IPS-18a (cell line): ENCODE data around the gene FXYD7.
A peak's percentile ranks its signal among the peaks of the same experiment; 100 is the strongest.
"Not testable (repeated sequence)": the region's sequence is repeated elsewhere in the genome, so short reads cannot be mapped to it uniquely, and the experiment has no call there.

Experiments
- H3K27ac ChIP-seq: one replicate; pipeline ENCODE4 v1.5.1; 2013; ENCODE audit warnings: low read length
- H3K27me3 ChIP-seq: one replicate; pipeline ENCODE4 v1.6.1; 2013; ENCODE audit warnings: mild to moderate bottlenecking, low read length; ENCODE audit not compliant: control insufficient read depth, insufficient read depth
- H3K36me3 ChIP-seq: one replicate; pipeline ENCODE4 v1.6.1; 2013; ENCODE audit warnings: low read depth, low read length; ENCODE audit not compliant: control insufficient read depth
- H3K4me1 ChIP-seq: one replicate; pipeline ENCODE4 v1.6.1; 2013; ENCODE audit warnings: low read depth, low read length; ENCODE audit not compliant: control insufficient read depth
- H3K4me3 ChIP-seq: one replicate; pipeline ENCODE4 v1.5.1; 2013; ENCODE audit warnings: low read length
- H3K9ac ChIP-seq: one replicate; pipeline ENCODE4 v1.6.1; 2013; ENCODE audit warnings: mild to moderate bottlenecking, low read length, moderate library complexity
- H3K9me3 ChIP-seq: one replicate; pipeline ENCODE4 v1.6.1; 2013; ENCODE audit warnings: low read depth, low read length; ENCODE audit not compliant: control insufficient read depth

FXYD7 gene

DNA sequence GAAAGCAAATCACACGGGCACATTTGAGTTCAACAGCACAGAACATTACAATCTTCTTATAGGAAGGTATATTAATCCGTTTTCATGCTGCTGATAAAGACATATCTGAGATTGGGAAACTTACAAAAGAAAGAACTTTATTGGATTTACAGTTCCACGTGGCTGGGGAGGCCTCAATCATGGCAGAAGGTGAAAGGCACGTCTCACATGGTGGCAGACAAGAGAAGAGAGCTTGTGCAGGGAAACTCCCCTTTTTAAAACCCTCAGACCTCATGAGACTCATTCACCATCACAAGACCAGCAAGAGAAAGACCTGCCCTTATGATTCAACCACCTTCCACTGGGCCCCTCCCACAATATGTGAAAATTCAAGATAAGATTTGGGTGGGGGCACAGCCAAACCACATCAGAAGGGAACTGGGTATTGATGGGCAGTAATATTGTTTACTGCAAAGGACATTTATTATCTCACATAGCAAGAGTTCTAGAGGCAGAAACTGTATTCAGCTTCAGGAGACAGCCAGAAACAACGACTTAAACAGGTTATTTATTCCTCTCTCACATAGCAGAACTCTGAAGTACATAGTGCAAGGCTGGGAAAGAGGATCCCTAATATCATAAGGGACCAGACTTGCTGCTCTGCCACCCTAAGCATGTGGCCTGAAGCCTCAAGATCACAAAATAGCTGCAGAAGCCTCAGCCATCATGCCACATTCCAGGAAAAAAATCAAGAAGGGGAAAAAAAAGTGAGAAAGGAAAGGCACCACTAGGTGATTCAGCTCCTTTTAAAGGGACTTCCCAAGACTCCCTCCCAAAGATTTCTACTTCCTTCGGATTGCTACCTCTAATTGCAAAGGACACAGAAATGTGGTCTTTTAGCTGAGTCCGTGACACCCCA, 34.6 kb downstream of the FXYD7 start:
- no peak overlapping the region for H3K9ac ChIP-seq
- H3K27ac ChIP-seq: no peak overlapping the region
- no peak overlapping the region for H3K4me3 ChIP-seq
- H3K36me3 ChIP-seq: no peaks in the 10 kb centered on the region
- H3K9me3 ChIP-seq: no peaks in the 10 kb centered on the region
- H3K27me3 ChIP-seq: no peaks in the 10 kb centered on the region
- peaks cover 4% of the 10 kb centered on the region for H3K4me1 ChIP-seq

DNA sequence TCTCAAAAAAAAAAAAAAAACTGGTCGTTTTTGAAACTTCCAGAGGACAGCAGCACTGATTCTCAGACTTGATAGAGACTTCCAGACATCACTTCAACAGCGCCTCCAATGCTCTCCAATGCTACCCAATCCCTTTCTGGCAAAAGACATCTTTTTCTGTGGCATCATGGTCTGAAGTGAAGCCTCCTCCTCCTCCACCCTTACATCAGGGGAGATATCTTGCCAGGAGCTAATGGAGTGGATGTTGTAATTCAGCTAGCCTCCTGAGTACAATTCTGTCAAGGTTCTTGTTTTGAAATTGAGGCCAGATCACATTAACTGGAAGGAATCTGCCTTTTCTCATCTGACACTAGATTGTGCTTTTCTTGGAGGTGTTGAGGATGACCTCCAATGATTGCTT, 35.6 kb downstream of the FXYD7 start:
- Histone ChIP-seq H3K9me3 (no peaks in the 10 kb centered on the region), H3K27ac (no peak overlapping the region), H3K4me1 (peaks cover 4% of the 10 kb centered on the region), H3K27me3 (no peaks in the 10 kb centered on the region), H3K4me3 (no peak overlapping the region), H3K9ac (no peak overlapping the region), H3K36me3 (no peaks in the 10 kb centered on the region)

DNA sequence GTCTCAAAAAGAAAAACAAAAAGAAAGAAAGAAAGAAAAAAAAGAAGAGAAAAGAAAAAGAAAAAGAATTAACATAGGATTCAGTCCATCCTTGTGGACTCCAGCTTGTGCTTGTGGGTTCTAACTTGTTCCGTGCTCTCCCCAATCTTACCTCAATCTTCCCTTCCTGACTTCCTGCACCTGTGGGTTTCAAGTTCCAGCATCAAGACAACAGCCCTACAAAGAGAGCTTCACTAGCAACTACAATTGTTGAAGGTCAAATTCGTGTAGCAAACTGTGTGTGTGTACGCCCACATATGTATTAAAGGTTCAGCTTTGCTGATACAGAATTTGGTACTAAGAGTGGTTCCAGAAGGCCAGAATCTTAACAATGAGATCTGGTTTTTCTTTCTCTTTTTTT, 36.8 kb downstream of the FXYD7 start:
- Histone ChIP-seq H3K27ac (no peak overlapping the region), H3K4me1 (peaks cover 4% of the 10 kb centered on the region), H3K36me3 (no peaks in the 10 kb centered on the region), H3K4me3 (no peak overlapping the region), H3K27me3 (no peaks in the 10 kb centered on the region), H3K9me3 (no peaks in the 10 kb centered on the region), H3K9ac (no peak overlapping the region)

DNA sequence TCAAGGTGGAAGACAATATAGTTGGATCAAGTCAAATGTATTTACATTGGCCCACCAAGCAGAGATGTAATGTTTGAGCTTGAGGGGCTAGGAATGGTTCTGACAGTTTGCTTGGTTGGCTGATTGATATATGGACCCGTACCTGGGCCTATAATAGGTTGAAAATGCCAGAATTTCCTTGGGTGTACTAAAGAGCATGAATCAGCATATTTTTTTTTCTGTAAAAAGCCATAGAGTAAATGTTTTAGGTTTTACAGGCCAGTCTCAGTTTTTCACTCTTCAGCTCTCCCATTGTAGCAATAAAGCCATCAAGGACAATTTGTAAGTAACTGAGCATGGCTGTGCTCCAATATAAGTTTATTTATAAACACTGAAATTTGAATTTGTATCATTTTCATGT, 38.3 kb downstream of the FXYD7 start:
- H3K9ac ChIP-seq: no peak overlapping the region
- no peaks in the 10 kb centered on the region for H3K27me3 ChIP-seq
- H3K36me3 ChIP-seq: no peaks in the 10 kb centered on the region
- no peaks in the 10 kb centered on the region for H3K9me3 ChIP-seq
- no peak overlapping the region for H3K4me3 ChIP-seq
- H3K4me1 ChIP-seq: no peaks in the 10 kb centered on the region
- no peak overlapping the region for H3K27ac ChIP-seq

DNA sequence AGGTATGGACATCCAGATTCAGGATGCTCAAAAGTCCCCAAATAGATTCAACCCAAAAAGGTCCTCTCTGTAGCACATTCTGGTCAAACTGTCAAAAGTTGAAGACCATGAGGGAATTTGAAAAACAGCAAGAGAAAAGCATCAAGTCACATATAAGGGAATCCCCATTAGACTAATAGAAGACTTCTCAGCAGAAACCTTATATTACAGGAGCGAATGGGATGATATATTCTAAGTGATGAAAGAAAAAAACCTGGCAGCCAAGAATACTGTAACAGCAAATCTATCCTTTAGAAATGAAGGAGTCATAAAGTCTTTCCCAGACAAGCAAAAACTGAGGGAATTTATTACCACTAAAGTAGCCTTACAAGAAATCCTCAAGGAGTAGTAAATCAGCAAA, 41.2 kb downstream of the FXYD7 start:
- H3K9me3 ChIP-seq: no peaks in the 10 kb centered on the region
- no peaks in the 10 kb centered on the region for H3K36me3 ChIP-seq
- no peak overlapping the region for H3K27ac ChIP-seq
- no peaks in the 10 kb centered on the region for H3K4me1 ChIP-seq
- no peak overlapping the region for H3K9ac ChIP-seq
- H3K4me3 ChIP-seq: no peak overlapping the region
- H3K27me3 ChIP-seq: no peaks in the 10 kb centered on the region

DNA sequence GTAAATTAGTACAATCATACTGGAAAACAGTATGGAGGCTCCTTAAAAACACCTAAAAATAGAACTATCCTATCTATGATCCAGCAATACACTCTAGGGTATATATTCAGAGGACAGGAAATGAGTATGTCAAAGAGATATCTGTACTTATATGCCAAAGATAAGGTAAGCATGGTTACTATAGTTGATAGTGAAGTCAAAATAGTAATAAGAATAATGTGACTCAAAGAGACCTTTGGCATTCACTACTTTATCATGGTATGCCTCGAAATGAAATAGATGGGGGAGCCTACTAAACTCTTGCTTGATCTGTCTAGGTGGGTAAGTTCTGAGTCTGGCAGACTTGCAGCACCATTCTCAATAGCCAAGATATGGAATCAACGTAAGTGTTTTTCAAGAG, 41.8 kb downstream of the FXYD7 start:
- Histone ChIP-seq H3K4me1 (no peaks in the 10 kb centered on the region), H3K9me3 (no peaks in the 10 kb centered on the region), H3K4me3 (no peak overlapping the region), H3K27ac (no peak overlapping the region), H3K9ac (no peak overlapping the region), H3K36me3 (no peaks in the 10 kb centered on the region), H3K27me3 (no peaks in the 10 kb centered on the region)

DNA sequence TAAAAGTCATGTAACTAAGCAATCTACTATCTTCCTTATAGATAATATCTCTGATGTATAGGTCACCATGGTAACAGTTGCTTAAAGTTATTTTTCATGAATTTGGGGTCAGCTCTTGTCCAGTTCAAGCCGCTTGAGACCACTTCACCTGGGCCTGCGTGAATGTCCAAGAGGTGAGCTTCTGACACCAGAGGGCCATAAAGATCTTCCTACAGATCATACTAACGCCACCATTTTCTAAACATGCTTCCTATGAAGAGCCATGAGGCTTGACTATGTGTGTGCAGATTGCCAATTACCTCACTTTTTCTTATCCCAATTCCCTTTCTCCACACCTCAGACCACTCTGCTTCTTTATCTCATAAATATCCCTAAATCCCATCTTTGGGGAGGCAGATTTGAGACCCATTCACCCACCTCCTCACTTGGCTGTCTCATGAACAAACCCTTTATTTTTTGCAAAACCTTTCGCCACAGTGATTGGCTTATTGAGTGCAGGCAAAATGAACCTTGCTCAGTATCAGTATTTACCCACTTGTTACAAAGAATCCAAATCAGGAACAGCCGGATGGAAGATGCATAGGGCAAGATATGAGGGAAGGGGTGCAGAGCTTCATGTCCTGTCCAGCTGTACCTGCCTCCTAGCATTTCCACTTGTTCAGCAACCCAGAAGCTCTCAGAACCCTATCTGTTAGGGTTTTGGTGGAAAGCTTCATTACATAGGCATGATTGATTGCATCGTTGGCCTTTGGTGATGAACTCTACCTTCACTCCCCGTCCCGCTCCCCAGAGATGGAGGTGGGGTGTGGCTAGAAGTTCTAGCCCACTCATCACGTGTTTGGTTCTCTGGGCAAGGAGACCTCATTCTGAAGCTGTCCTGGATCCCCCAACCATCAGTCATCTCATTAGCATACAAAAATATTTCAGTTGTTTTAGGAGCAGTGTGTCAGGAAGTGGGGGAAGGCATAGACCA, 51.2 kb downstream of the FXYD7 start:
- Histone ChIP-seq H3K27me3 (no peaks in the 10 kb centered on the region), H3K9me3 (no peaks in the 10 kb centered on the region), H3K27ac (no peak overlapping the region), H3K4me1 (peaks cover 6% of the 10 kb centered on the region), H3K36me3 (no peaks in the 10 kb centered on the region), H3K9ac (no peak overlapping the region), H3K4me3 (no peak overlapping the region)

DNA sequence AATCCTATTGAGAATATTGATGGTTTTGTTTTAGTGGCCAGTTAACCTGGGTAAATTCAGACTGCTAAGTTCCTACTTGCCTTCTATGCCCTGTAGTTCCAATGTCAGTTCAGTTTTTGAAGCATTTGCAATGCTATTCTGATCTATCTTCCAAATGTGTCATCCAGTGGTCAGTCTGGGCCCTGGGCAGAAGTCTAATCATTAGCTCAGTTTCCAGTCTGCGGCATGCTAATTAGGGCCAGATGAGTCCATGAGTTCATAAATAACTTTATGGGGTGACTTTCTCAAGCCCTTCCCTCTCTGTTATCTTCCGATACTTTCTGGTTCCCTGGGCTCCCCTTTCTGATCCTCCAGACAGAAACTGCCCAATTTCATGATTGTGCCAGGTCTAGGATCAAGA, 52.8 kb downstream of the FXYD7 start:
- Histone ChIP-seq H3K9me3 (no peaks in the 10 kb centered on the region), H3K4me3 (no peak overlapping the region), H3K9ac (no peak overlapping the region), H3K4me1 (peaks cover 8% of the 10 kb centered on the region), H3K36me3 (no peaks in the 10 kb centered on the region), H3K27me3 (no peaks in the 10 kb centered on the region), H3K27ac (no peak overlapping the region)

DNA sequence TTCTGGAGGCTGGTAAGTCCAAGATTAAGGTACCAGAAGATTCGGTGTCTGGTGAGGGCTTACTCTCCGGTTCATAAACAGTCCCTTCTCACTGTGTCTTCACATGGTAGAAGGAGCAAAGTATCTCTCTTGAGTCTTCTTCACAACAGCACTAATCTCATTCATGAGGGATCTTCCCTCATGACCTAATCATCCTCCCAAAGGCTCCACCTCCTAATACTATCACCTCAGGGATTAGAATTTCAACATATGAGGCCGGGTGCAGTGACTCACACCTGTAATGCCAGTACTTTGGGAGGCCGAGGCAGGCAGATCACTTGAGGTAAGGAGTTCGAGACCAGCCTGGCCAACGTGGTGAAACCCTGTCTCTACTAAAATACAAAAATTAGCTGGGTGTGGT, 53.8 kb downstream of the FXYD7 start:
- not testable (repeated sequence) for H3K4me1 ChIP-seq, H3K36me3 ChIP-seq, H3K4me3 ChIP-seq, H3K27ac ChIP-seq, H3K9me3 ChIP-seq, H3K9ac ChIP-seq, H3K27me3 ChIP-seq

DNA sequence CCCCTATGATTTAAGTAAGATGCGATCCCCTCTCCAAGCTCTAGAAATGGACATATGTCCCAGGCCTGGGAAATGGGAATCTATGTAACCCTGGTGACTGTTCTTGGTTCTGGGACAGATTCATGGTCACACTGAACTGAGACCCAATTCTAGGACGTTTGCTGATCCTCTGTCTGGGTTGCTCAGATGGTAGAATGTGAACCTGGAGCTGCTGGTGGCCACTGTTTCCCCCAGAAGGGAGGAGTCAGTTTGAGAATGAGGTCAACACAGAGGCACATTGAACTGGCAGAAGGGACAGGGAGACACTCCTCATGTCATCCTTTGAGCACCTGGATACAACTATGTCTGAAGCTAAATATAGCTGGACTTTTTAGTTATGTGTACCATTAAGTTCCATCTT, 56.4 kb downstream of the FXYD7 start:
- Histone ChIP-seq H3K4me3 (no peak overlapping the region), H3K9ac (no peak overlapping the region), H3K4me1 (peaks cover 28% of the 10 kb centered on the region), H3K27ac (no peak overlapping the region), H3K27me3 (no peaks in the 10 kb centered on the region), H3K36me3 (no peaks in the 10 kb centered on the region), H3K9me3 (no peaks in the 10 kb centered on the region)

DNA sequence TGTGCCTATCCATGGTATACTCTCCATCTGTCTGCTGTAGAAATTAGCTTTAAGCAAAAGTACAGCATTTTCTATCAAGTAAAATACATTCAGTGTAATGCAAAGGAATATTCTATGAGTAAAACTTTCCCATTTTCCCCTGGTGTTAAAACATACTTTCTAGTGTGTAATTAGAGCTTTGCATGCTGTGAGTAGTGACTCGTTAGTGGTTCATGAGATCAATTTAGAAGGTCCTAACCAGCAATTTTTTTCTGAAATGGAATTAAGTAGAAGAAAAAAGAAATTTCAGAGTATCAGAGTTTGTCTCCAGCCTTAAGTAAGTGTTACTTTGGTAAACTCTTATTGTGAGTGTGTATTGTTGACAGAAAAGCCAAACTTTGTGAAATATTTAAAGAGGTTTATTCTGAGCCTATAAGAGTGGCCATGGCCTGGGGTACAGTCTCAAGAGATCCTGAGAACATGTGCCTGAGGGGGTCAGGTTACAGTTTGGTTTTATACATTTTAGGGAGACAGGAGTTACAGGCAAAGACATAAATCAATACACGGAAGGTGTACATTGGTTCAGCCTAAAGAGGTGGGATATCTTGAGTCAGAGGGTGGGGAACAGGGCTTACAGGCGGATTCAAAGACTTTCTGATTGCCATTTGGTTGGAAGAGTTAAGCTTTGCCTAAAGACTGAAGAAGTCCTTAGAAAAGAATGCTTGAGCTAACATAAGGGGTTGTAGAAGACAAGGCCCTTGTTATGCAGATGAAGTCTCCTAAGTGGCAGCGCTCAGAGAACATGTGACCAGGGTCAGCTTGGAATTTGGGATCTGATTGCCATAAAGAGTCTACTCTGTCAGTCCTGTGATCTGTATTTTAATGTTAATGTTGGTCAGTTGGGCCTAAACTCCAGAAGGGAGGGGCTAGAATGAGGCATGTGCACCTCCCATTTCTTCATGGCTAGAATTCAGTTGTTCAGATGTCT, 60.0 kb downstream of the FXYD7 start:
- peak overlapping the region; percentile 43 for H3K9ac ChIP-seq

More for the DNA sequence above, 60.0 kb downstream of the FXYD7 start:
- H3K4me1 ChIP-seq: peaks cover 40% of the 10 kb centered on the region
- peak overlapping the region; percentile 80 for H3K27ac ChIP-seq
- no peaks in the 10 kb centered on the region for H3K27me3 ChIP-seq
- peak overlapping the region; percentile 42 for H3K4me3 ChIP-seq
- H3K9me3 ChIP-seq: no peaks in the 10 kb centered on the region
- no peaks in the 10 kb centered on the region for H3K36me3 ChIP-seq
